ENCODE data around the gene PABPC3.

PABPC3 gene

GRCh38 chr13:25095851-25096453, at the start of gene PABPC3:
TSS of gene PABPC3 (plus strand) at chr13:25096136. CDS start at chr13:25096199, 63 bp downstream.
- DNase-seq (ENCODE audit: low read depth in 2 of 2) = no peak

GRCh38 chr13:25046274-25046984, 49.5 kb upstream of the PABPC3 start:
- DNase-seq (ENCODE audit: low read depth in 2 of 2) = no peak

- no peak for DNase-seq (ENCODE audit: low read depth in 2 of 2)
These were observed 48.9 kb upstream of the PABPC3 start for GRCh38 chr13:25046985-25047511.

GRCh38 chr13:25051065-25051464, 44.9 kb upstream of the PABPC3 start:
- DNase-seq (ENCODE audit: low read depth in 2 of 2) = no peak

- no peak for DNase-seq (ENCODE audit: low read depth in 2 of 2)
These were observed 36.8 kb upstream of the PABPC3 start for GRCh38 chr13:25059166-25059565.

- DNase-seq (ENCODE audit: low read depth in 2 of 2) = no peak
These were observed 36.0 kb upstream of the PABPC3 start for GRCh38 chr13:25059958-25060357.

- no peak for DNase-seq (ENCODE audit: low read depth in 2 of 2)
These were observed 33.5 kb upstream of the PABPC3 start for GRCh38 chr13:25062479-25062878.

GRCh38 chr13:25064396-25064795, 31.5 kb upstream of the PABPC3 start:
- no peak for DNase-seq (ENCODE audit: low read depth in 2 of 2)

GRCh38 chr13:25065974-25066770, 29.8 kb upstream of the PABPC3 start:
- no peak for DNase-seq (ENCODE audit: low read depth in 2 of 2)

- DNase-seq (ENCODE audit: low read depth in 2 of 2) = no peak
These were observed 28.9 kb upstream of the PABPC3 start for GRCh38 chr13:25067064-25067463.

GRCh38 chr13:25068810-25069209, 27.1 kb upstream of the PABPC3 start:
- no peak for DNase-seq (ENCODE audit: low read depth in 2 of 2)

GRCh38 chr13:25069236-25069635, 26.7 kb upstream of the PABPC3 start:
- DNase-seq (ENCODE audit: low read depth in 2 of 2) = no peak

- no peak for DNase-seq (ENCODE audit: low read depth in 2 of 2)
These were observed 26.0 kb upstream of the PABPC3 start for GRCh38 chr13:25069911-25070310.

GRCh38 chr13:25080773-25081172, 15.2 kb upstream of the PABPC3 start:
- DNase-seq (ENCODE audit: low read depth in 2 of 2) = no peak

GRCh38 chr13:25084096-25084495, 11.8 kb upstream of the PABPC3 start:
- DNase-seq (ENCODE audit: low read depth in 2 of 2) = no peak

GRCh38 chr13:25085125-25085742, 10.7 kb upstream of the PABPC3 start:
- peak in 1 of 2 donors; percentile 2 for DNase-seq (ENCODE audit: low read depth in 2 of 2)

GRCh38 chr13:25088562-25089221, 7.2 kb upstream of the PABPC3 start:
- no peak for DNase-seq (ENCODE audit: low read depth in 2 of 2)

GRCh38 chr13:25097426-25097825, 1.5 kb downstream of the PABPC3 start:
- no peak for DNase-seq (ENCODE audit: low read depth in 2 of 2)

- no peak for DNase-seq (ENCODE audit: low read depth in 2 of 2)
These were observed 7.8 kb downstream of the PABPC3 start for GRCh38 chr13:25103711-25104110.

- no peak for DNase-seq (ENCODE audit: low read depth in 2 of 2)
These were observed 13.4 kb downstream of the PABPC3 start for GRCh38 chr13:25109341-25109740.

- no peak for DNase-seq (ENCODE audit: low read depth in 2 of 2)
These were observed 15.1 kb downstream of the PABPC3 start for GRCh38 chr13:25110956-25111584.

Data from activated CD4-positive, alpha-beta T cell treated with anti-CD3 and anti-CD28 coated beads for 24 hours (primary cell).